ENCODE data around the gene ZSCAN12. TPM values are rescaled to one million over a fixed set of nuclear protein-coding genes. Genes with fewer than 3 reads are reported as not detected.

The ZSCAN12 gene
- total RNA-seq, 1 donor from 2014 or later, result 5.7 TPM

GRCh38 chr6:28333599-28334018 is 65.9 kb downstream of the ZSCAN12 start:
- intact Hi-C loops (cut with micrococcal nuclease), result no loop called here

GRCh38 chr6:28333047-28333446 is 66.5 kb downstream of the ZSCAN12 start:
- intact Hi-C loops (cut with micrococcal nuclease), result no loop called here

DNA sequence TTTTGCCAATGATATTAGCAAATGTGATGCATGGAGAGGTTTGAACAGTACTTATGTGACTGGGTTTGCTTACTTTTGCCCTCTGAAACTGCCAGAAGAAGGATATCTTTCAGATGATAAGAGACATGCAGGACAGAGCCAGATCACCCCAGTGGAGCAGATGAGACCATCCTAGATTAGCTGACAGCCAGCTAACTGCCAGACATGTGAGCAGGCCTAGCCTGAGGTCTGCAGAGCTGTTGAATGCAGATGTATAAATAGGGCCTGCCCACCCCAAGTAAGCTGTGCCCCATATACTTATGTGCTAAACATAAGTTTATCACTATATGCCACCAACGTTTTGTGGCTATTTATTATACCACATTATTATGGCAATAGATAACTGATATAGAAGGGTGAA is 69.5 kb downstream of the ZSCAN12 start:
- intact Hi-C loops (cut with micrococcal nuclease), result no loop called here

Other genes starting within 250 kb of the ZSCAN12 start
- 6.1 and 6.5 TPM in 2 replicates for gene ZSCAN9, start 174.5 kb downstream of the ZSCAN12 start, total RNA-seq
- gene ZKSCAN4, start 147.5 kb downstream of the ZSCAN12 start, total RNA-seq, result 6.0 and 6.4 TPM in 2 replicates
- not detected in 2 replicates for gene NKAPL, start 140.4 kb downstream of the ZSCAN12 start, total RNA-seq
- 7.3 and 8.4 TPM in 2 replicates for gene ZSCAN26, start 132.6 kb downstream of the ZSCAN12 start, total RNA-seq
- 2.4 and 2.8 TPM in 2 replicates for gene PGBD1, start 118.2 kb downstream of the ZSCAN12 start, total RNA-seq
- 0.98 and 1.3 TPM in 2 replicates for gene ZSCAN31, start 63.6 kb downstream of the ZSCAN12 start, total RNA-seq
- 5.2 and 5.5 TPM in 2 replicates for gene ZKSCAN3, start 49.8 kb downstream of the ZSCAN12 start, total RNA-seq
- 0.43 and 0.86 TPM in 2 replicates for gene ZSCAN23, start 43.7 kb upstream of the ZSCAN12 start, total RNA-seq
- not detected in 2 replicates for gene GPX6, start 116.0 kb upstream of the ZSCAN12 start, total RNA-seq
- gene GPX5, start 126.1 kb upstream of the ZSCAN12 start, total RNA-seq, result not detected in 2 replicates